Panc1 (cell line): Measurements from ENCODE around the gene MOK. TPM values are rescaled to one million over a fixed set of nuclear protein-coding genes. Genes with fewer than 3 reads are reported as not detected.

ENCODE experiments used
- ATAC-seq: fragments of 200-7000 bp; cut with Tn5 transposase; 2 replicates; pipeline ENCODE4 v1.9.1; 2020; ENCODE audit warnings: mild to moderate bottlenecking, moderate library complexity
- BruUV-seq: library from RNA; stranded (reverse); fragments of 400-500 nt; replicated peaks from 2 replicates; lab custom pipeline; 2021; lab: Mats Ljungman, UMichigan
- CTCF ChIA-PET: fragments of 300-600 bp; sonication (Branson Sonifier 250); formaldehyde crosslinking; loops from one replicate; lab custom pipeline; 2022; ENCODE audit warnings: antibody characterized with exemption; lab: Charles Lee
- POLR2A ChIA-PET: fragments of 300-600 bp; sonication (Branson Sonifier 250); formaldehyde crosslinking; loops from one replicate; lab custom pipeline; 2022; ENCODE audit warnings: antibody characterized with exemption; lab: Charles Lee
- DNase-seq: peaks from one replicate; pipeline ENCODE4 v3.0.0-alpha.2; 2010; ENCODE audit warnings: low read depth, low spot score
- H3K27ac ChIP-seq: 2 replicates; pipeline ENCODE4 v1.5.1; 2011; ENCODE audit warnings: mild to moderate bottlenecking, low read length, inconsistent platforms
- H3K27me3 ChIP-seq: fragments of 200-500 bp; sonication (Bioruptor generic); 2 replicates; pipeline ENCODE4 v1.6.0; 2014; ENCODE audit warnings: low read length, inconsistent platforms; ENCODE audit not compliant: control insufficient read depth, insufficient read depth
- H3K36me3 ChIP-seq: fragments of 200-500 bp; sonication (Bioruptor generic); 2 replicates; pipeline ENCODE4 v1.5.1; 2014; ENCODE audit warnings: inconsistent platforms, mild to moderate bottlenecking, low read length, moderate library complexity; ENCODE audit not compliant: control insufficient read depth, insufficient read depth
- H3K4me1 ChIP-seq: 2 replicates; pipeline ENCODE4 v1.5.1; 2011; ENCODE audit warnings: inconsistent platforms, mild to moderate bottlenecking, low read length, moderate library complexity; ENCODE audit not compliant: control insufficient read depth, insufficient read depth
- H3K4me3 ChIP-seq, 2 experiments: 2 replicates each; pipeline ENCODE4 v1.5.1; 2011 to 2012; ENCODE audit warnings: low read depth in 2 of 2, low read length in 2 of 2, mild to moderate bottlenecking in 2 of 2, inconsistent platforms in 1 of 2, moderate library complexity in 1 of 2
- H3K9me3 ChIP-seq: fragments of 200-500 bp; sonication (Bioruptor generic); 2 replicates; pipeline ENCODE4 v1.5.1; 2014; ENCODE audit warnings: low read depth, mild to moderate bottlenecking, inconsistent platforms, low read length, moderate library complexity; ENCODE audit not compliant: control insufficient read depth, insufficient read depth
- CTCF ChIP-seq: fragments of 450-650 bp; IDR thresholded peaks from 2 replicates; pipeline ENCODE4 v1.5.1; 2017; ENCODE audit warnings: mild to moderate bottlenecking
- POLR2AphosphoS5 ChIP-seq: IDR thresholded peaks from 2 replicates; pipeline ENCODE4 v1.6.1; 2012; ENCODE audit warnings: mild to moderate bottlenecking, low read depth, low read length, moderate library complexity
- REST ChIP-seq, 2 experiments: IDR thresholded peaks; 2 replicates each; pipeline ENCODE4 v1.6.1; 2011 to 2012; ENCODE audit warnings: low read depth in 2 of 2, control low read depth in 1 of 2, low read length in 1 of 2, mild to moderate bottlenecking in 1 of 2, moderate library complexity in 1 of 2; ENCODE audit not compliant: insufficient read depth in 1 of 2
- SIN3A ChIP-seq: IDR thresholded peaks from 2 replicates; pipeline ENCODE4 v1.6.1; 2012; ENCODE audit warnings: low read depth, mild to moderate bottlenecking, low read length, moderate library complexity, borderline replicate concordance; ENCODE audit not compliant: insufficient read depth
- TCF7L2 ChIP-seq: IDR thresholded peaks from 2 replicates; pipeline ENCODE4 v1.6.1; 2011; ENCODE audit warnings: mild to moderate bottlenecking, low read depth, low read length, inconsistent platforms
- in situ Hi-C: cut with HindIII; loops from 2 replicates; pipeline ENCODE4 v1.10.0; 2016; ENCODE audit warnings: low sequenced_read_pairs, low pct_unique_long_range_greater_than_20kb
- intact Hi-C: fragments of 100-400 bp; cut with micrococcal nuclease; formaldehyde crosslinking; loops from one replicate; pipeline ENCODE4 v1.10.0; 2022; ENCODE audit not compliant: unreplicated experiment
- total RNA-seq: library from RNA; stranded (reverse); gene quantifications from one replicate; pipeline ENCODE4 v1.2.1, GENCODE V29; 2021; ENCODE audit not compliant: unreplicated experiment

MOK gene
- total RNA-seq, 1 experiment from 2014 or later: 9.8 TPM

DNA sequence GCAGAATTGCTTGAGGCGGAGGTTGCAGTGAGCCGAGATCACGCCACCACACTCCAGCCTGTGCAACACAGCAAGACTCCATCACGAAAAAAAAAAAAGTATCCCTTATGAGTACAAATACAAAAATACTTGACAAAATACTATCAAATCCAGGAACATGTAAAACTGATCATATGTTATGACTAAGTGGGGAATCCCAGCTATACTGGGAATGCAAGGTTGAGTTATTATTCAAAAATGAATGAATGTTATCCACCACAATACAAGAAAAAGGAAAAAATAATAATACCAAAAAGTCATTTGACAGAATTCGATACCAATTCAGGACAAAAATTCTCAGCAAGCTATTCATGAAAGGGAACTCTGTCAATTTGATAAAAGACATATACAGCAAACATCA, 32.6 kb downstream of the MOK start:
- intact Hi-C loops: no loop called here
- Histone ChIP-seq H3K4me3 (no peak overlapping the region), H3K27me3 (no peaks in the 10 kb centered on the region), H3K36me3 (no peaks in the 10 kb centered on the region), H3K27ac (no peak overlapping the region), H3K9me3 (no peaks in the 10 kb centered on the region), H3K4me1 (no peaks in the 10 kb centered on the region)
- POLR2A ChIA-PET: interaction anchor here (0.5 kb wide), 1 partner anchor 167 kb away, joined by 5 read pairs; no protein-coding TSS in a partner anchor
- ATAC-seq: no peak
- BruUV-seq: no TSS peak
- TF ChIP-seq TCF7L2 (no peak), SIN3A (no peak), POLR2AphosphoS5 (no peak), REST (IDR thresholded peaks at IDR 0.05; ENCODE audit: insufficient read depth in 1 of 2, low read depth in 2 of 2, low read length in 1 of 2) (no peak), CTCF (no peak)
- no peak for DNase-seq
- in situ Hi-C loops: no loop called here
- CTCF ChIA-PET: interaction anchor here (0.7 kb wide), 1 partner anchor 11 kb away, joined by 3 read pairs; no protein-coding TSS in a partner anchor

- Histone ChIP-seq H3K27ac (no peak overlapping the region), H3K36me3 (no peaks in the 10 kb centered on the region), H3K4me3 (no peak overlapping the region), H3K4me1 (no peaks in the 10 kb centered on the region), H3K27me3 (no peaks in the 10 kb centered on the region), H3K9me3 (no peaks in the 10 kb centered on the region)
- DNase-seq (no peak), ATAC-seq (no peak)
- BruUV-seq: no TSS peak
- no peak for TF ChIP-seq CTCF
- TF ChIP-seq SIN3A: no peak
- TF ChIP-seq TCF7L2: no peak
- TF ChIP-seq POLR2AphosphoS5: no peak
- TF ChIP-seq REST (IDR thresholded peaks at IDR 0.05; ENCODE audit: insufficient read depth in 1 of 2, low read depth in 2 of 2, low read length in 1 of 2): no peak
- intact Hi-C loops (no loop called here), in situ Hi-C loops (no loop called here)
- POLR2A ChIA-PET: no interaction called here
- CTCF ChIA-PET: no interaction called here
Measured at GRCh38 chr14:102264775-102265174, 40.2 kb downstream of the MOK start.
